ENCODE measurements around the gene KCTD11. TPM values are rescaled to one million over a fixed set of nuclear protein-coding genes. Genes with fewer than 3 reads are reported as not detected.

KCTD11 gene
- total RNA-seq, 2 experiments from 2014 or later: 4.0 to 4.5 TPM

DNA sequence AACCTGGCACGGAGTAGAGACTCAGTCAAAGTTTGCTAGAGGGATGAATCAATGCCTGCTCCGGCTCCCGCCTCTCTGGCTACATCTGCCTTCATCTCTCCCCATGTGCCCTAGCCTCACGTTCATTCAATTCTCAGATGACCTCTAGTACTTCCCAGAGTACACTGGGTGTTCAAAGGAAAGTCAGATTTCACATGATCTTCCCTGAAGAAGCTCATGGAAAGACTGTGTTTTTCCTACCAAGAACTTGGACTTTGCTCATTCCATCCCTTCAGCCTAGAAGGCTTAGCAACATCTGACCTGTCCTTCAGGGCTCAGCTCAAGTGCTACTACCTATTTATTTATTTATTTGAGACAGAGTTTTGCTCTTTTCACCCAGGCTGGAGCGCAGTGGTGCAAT lies 17.9 kb downstream of the KCTD11 start:
- peaks cover 6% of the 10 kb centered on the region for H3K27me3 Mint-ChIP-seq

GRCh38 chr17:7370853-7371252 lies 18.9 kb downstream of the KCTD11 start:
- H3K27me3 Mint-ChIP-seq: peaks cover 6% of the 10 kb centered on the region
- no peak overlapping the region for H3K27ac Mint-ChIP-seq
- no peaks in the 10 kb centered on the region for H3K36me3 Mint-ChIP-seq

More for the DNA sequence above, 17.9 kb downstream of the KCTD11 start:
- Mint-ChIP-seq H3K27ac (no peak overlapping the region), H3K4me1 (no peaks in the 10 kb centered on the region), H3K9me3 (no peaks in the 10 kb centered on the region), H3K4me3 (no peak overlapping the region), H3K36me3 (no peaks in the 10 kb centered on the region)
- no peak for DNase-seq

DNA sequence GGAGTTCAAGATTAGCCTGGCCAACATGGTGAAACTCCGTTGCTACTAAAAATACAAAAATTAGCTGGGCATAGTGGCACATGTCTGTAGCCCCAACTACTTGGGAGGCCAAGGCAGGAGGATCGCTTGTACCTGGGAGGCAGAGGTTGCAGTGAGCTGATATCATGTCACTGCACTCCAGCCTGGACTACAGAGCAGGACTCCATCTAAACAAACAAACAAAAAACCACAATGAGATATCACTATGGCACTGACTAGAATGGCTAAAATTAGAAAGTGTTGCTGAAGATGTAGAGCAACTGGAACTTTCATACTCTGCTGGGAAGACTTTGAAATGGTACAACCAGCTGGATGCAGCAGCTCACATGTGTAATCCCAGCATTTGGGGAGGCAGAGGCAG lies 22.4 kb downstream of the KCTD11 start:
- peaks cover 4% of the 10 kb centered on the region for H3K9me3 Mint-ChIP-seq
- DNase-seq: no peak
- H3K27ac Mint-ChIP-seq: no peak overlapping the region
- H3K27me3 Mint-ChIP-seq: peaks cover 27% of the 10 kb centered on the region
- no peak overlapping the region for H3K4me3 Mint-ChIP-seq
- no peaks in the 10 kb centered on the region for H3K4me1 Mint-ChIP-seq
- H3K36me3 Mint-ChIP-seq: peaks cover 3% of the 10 kb centered on the region

More at GRCh38 chr17:7370853-7371252, 18.9 kb downstream of the KCTD11 start:
- Mint-ChIP-seq H3K4me3 (no peak overlapping the region), H3K4me1 (no peaks in the 10 kb centered on the region), H3K9me3 (no peaks in the 10 kb centered on the region)
- no peak for DNase-seq

- peaks cover 58% of the 10 kb centered on the region for H3K27me3 Mint-ChIP-seq
- H3K27ac Mint-ChIP-seq: no peak overlapping the region
- H3K36me3 Mint-ChIP-seq: peaks cover 6% of the 10 kb centered on the region
These were observed 27.2 kb downstream of the KCTD11 start for GRCh38 chr17:7379134-7379533.

GRCh38 chr17:7380321-7380720 lies 28.4 kb downstream of the KCTD11 start:
- H3K4me3 Mint-ChIP-seq: no peak overlapping the region
- H3K9me3 Mint-ChIP-seq: peaks cover 5% of the 10 kb centered on the region
- H3K4me1 Mint-ChIP-seq: peaks cover 10% of the 10 kb centered on the region
- H3K36me3 Mint-ChIP-seq: peaks cover 8% of the 10 kb centered on the region
- H3K27me3 Mint-ChIP-seq: peaks cover 52% of the 10 kb centered on the region
- no peak for DNase-seq
- no peak overlapping the region for H3K27ac Mint-ChIP-seq

More at GRCh38 chr17:7379134-7379533, 27.2 kb downstream of the KCTD11 start:
- no peak for DNase-seq
- Mint-ChIP-seq H3K9me3 (peaks cover 5% of the 10 kb centered on the region), H3K4me1 (peaks cover 5% of the 10 kb centered on the region), H3K4me3 (no peak overlapping the region)

DNA sequence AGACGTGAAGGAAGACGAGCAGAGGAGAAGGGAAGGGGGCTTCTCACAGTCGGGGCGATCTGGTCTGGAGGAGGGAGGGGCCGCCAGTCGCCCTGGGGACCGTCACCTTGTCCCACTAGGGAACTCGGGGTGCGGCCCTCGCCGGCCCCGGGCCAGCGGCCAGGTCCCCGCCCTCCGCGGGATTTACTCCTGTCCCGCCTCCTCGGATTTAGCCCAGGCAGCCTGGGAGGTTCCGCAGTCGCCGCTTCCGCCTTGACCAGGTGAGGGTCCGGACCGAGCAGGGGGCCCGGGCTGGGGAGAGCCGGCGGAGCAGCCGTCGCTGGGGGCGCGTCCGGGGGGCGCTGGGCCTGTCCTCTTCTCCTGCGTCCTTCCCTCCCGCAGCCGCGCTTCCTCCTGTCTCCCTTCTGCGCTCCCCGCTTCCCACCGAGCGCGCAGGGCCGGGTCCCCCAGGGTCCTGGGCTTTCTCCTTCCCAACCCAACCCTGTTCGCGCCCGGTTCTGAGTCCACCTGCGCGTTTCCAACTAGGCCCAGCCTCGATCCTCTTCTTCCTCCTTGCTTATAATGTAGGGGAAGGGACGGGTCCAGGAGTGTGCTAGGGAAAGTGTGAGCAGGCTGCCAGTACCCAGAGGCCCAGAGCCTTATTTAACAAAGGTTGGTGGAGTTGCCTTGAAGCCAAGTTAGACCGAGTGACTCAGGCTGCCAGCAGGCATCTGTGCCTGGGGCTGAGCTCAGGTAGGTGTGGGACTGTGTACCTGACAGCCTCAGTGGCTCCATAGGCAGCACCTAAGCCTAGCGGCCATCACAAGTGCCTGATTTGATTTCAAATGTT lies 29.1 kb downstream of the KCTD11 start, which contains the start of gene TNK1:
TNK1 (plus strand) TSS at position 235 of the 829 bp plus-strand sequence. CDS start 1,838 bp downstream, outside the sequence.
- peaks cover 5% of the 10 kb centered on the region for H3K9me3 Mint-ChIP-seq
- H3K27me3 Mint-ChIP-seq: peaks cover 52% of the 10 kb centered on the region
- no peak for DNase-seq
- no peak within 1 kb of the TSS for H3K27ac Mint-ChIP-seq
- no peak within 1 kb of the TSS for H3K4me3 Mint-ChIP-seq
- peaks cover 8% of the 10 kb centered on the region for H3K36me3 Mint-ChIP-seq
- H3K4me1 Mint-ChIP-seq: peaks cover 10% of the 10 kb centered on the region

DNA sequence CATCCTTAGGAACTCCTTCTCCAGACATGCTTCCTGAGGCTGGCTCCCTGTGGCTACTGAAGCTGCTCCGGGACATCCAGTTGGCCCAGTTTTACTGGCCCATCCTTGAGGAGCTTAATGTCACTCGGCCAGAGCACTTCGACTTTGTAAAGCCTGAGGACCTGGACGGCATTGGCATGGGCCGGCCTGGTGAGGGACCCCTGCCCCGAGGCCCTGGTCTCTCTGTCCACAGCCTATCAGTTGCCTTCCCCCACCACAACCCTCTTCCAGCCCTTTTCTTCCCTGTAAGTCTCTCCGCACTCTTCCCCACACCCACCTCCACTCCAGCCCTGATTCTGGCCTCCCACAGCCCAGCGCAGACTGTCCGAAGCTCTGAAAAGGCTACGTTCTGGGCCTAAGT lies 30.9 kb downstream of the KCTD11 start:
- Mint-ChIP-seq H3K4me3 (no peak overlapping the region), H3K4me1 (peaks cover 10% of the 10 kb centered on the region), H3K27me3 (peaks cover 39% of the 10 kb centered on the region), H3K36me3 (peaks cover 8% of the 10 kb centered on the region), H3K27ac (no peak overlapping the region), H3K9me3 (peaks cover 5% of the 10 kb centered on the region)
- DNase-seq: no peak

DNA sequence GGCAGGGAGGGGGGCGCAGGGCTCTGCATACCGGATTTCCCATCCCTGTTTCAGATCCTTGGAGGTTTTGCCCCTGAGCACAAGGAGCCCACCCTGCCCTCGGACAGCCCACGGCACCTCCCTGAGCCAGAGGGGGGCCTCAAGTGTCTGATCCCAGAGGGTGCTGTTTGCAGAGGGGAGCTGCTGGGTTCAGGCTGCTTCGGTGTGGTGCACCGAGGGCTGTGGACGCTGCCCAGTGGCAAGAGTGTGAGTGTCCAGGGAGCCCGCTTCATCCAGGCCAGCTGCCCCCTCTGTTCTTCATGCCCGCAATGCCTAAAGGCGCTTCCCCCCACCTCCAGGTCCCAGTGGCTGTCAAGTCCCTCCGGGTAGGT lies 31.4 kb downstream of the KCTD11 start:
- DNase-seq: no peak
- Mint-ChIP-seq H3K36me3 (peaks cover 8% of the 10 kb centered on the region), H3K27me3 (peaks cover 36% of the 10 kb centered on the region), H3K4me3 (peak overlapping the region; percentile 27), H3K9me3 (peaks cover 5% of the 10 kb centered on the region), H3K4me1 (peaks cover 10% of the 10 kb centered on the region), H3K27ac (peak overlapping the region; percentile 40)

- Mint-ChIP-seq H3K4me3 (peak overlapping the region; percentile 83), H3K9me3 (peaks cover 5% of the 10 kb centered on the region), H3K27me3 (peaks cover 35% of the 10 kb centered on the region), H3K36me3 (peaks cover 10% of the 10 kb centered on the region), H3K27ac (peak overlapping the region; percentile 88), H3K4me1 (peaks cover 10% of the 10 kb centered on the region)
- DNase-seq: peak; percentile 83
These were observed 32.0 kb downstream of the KCTD11 start for GRCh38 chr17:7383742-7384488.

- DNase-seq: no peak
- Mint-ChIP-seq H3K27ac (peak overlapping the region; percentile 88), H3K4me1 (peaks cover 10% of the 10 kb centered on the region), H3K36me3 (peaks cover 7% of the 10 kb centered on the region), H3K27me3 (peaks cover 29% of the 10 kb centered on the region), H3K9me3 (no peaks in the 10 kb centered on the region), H3K4me3 (peak overlapping the region; percentile 83)
These were observed 32.6 kb downstream of the KCTD11 start for GRCh38 chr17:7384489-7385081.

DNA sequence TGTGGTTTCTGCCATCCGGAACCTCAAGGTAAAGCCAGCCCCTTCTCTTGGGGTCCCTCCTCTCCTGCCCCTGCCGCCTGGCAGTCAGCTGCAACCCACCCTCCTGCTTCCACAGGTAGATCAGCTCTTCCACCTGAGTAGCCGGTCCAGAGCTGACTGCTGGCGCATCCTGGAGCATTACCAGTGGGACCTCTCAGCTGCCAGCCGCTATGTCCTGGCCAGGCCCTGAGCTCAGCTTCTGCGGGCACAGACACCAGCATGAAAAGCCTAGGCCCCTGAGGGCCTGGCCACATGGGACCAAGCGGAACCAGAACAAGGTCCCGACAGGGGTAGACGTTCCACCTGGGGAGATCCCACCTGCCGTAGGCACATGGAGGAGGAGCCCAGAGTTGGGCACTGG lies 36.9 kb downstream of the KCTD11 start:
- Mint-ChIP-seq H3K9me3 (no peaks in the 10 kb centered on the region), H3K36me3 (peaks cover 15% of the 10 kb centered on the region), H3K27ac (no peak overlapping the region), H3K4me1 (peaks cover 21% of the 10 kb centered on the region), H3K27me3 (no peaks in the 10 kb centered on the region), H3K4me3 (no peak overlapping the region)
- DNase-seq: no peak

DNA sequence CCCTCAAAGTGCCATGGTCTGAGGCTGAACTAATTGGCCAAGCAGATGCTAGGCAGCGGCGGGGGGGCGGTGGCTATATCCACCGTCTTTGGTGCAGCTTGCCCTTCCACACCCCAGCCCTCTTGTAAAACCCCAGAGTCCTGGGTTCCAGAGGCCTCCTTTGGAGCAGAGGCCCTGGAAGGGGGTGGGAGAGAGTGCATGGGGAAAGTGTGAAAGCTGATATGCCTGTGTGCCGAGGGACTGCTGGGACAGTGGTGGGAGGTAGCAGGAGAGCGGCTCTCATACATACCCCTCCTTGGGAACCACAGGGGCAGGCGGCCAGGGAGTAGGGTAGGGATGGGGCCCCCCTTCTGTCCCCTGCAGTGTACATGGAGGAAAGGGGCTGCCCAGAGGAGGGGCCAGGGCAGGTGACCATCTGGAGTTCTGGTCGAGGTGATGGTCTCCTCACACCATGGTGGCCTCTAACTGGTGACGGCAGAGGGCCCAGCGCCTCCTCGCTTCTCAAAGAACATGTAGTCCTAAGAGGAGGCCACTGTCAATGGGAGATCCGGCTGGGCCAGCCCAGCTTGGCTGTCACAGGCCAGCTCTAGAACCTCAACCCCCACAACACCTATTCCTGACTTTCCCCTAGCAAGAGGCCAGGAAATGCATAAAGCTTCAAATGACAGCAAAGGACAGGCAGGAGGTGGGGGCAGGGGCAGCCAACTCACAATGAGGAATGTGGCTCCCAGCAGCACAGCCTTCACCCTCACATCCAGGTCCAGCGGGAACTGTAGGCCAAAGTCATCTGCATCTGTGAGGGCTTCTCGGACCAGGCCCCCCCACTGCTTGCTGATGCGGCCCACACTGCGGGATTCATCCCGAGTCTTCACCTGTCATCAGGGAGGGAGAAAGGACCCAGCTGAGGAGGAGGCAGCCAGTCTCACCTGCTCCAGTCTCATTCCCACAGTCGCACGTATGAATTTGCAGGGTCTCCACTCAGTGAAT lies 38.3 kb downstream of the KCTD11 start:
- DNase-seq: no peak
- Mint-ChIP-seq H3K9me3 (no peaks in the 10 kb centered on the region), H3K4me1 (peaks cover 21% of the 10 kb centered on the region), H3K27ac (no peak overlapping the region), H3K4me3 (no peak overlapping the region), H3K36me3 (peaks cover 12% of the 10 kb centered on the region), H3K27me3 (no peaks in the 10 kb centered on the region)

GRCh38 chr17:7391307-7391706 lies 39.3 kb downstream of the KCTD11 start:
- Mint-ChIP-seq H3K4me1 (peaks cover 24% of the 10 kb centered on the region), H3K27me3 (no peaks in the 10 kb centered on the region)

More at GRCh38 chr17:7391307-7391706, 39.3 kb downstream of the KCTD11 start:
- no peak for DNase-seq
- Mint-ChIP-seq H3K9me3 (no peaks in the 10 kb centered on the region), H3K27ac (no peak overlapping the region), H3K4me3 (no peak overlapping the region), H3K36me3 (peaks cover 12% of the 10 kb centered on the region)

Measured in activated naive CD8-positive, alpha-beta T cell treated with anti-CD3 and anti-CD28 coated beads for 36 hours (primary cell).